Ovary (tissue), 9 donors: Measurements from ENCODE around the gene TAS2R41. TPM values are rescaled to one million over a fixed set of nuclear protein-coding genes. Genes with fewer than 3 reads are reported as not detected.

ENCODE experiments used
- DNase-seq, 5 donors: peaks; one replicate each; pipeline ENCODE4 v3.0.0-alpha.2; 2019 to 2020
- H3K27ac ChIP-seq, 2 donors: fragments of 200-600 bp; one replicate each; pipeline versions ENCODE4 v1.5.1 to v1.8.0; 2019 to 2022
- H3K27me3 ChIP-seq: fragments of 200-600 bp; one replicate; pipeline ENCODE4 v1.8.0; 2022
- H3K36me3 ChIP-seq: fragments of 200-600 bp; sonication (generic); one replicate; pipeline ENCODE4 v1.5.1; 2019
- H3K4me1 ChIP-seq: one replicate; pipeline ENCODE4 v1.8.1; 2013; ENCODE audit warnings: mild to moderate bottlenecking, moderate library complexity; ENCODE audit not compliant: insufficient read depth
- H3K4me3 ChIP-seq: fragments of 200-600 bp; sonication (generic); one replicate; pipeline ENCODE4 v1.5.1; 2017
- H3K9me3 ChIP-seq, 2 donors: fragments of 200-600 bp in 1 of 2; sonication (generic) in 1 of 2; one replicate each; pipeline versions ENCODE4 v1.5.1 to v1.8.1; 2013 to 2019; ENCODE audit warnings: mild to moderate bottlenecking in 1 of 2, moderate library complexity in 1 of 2
- CTCF ChIP-seq, 3 donors: fragments of 450-650 bp in 2 of 3; fragments of 200-600 bp in 1 of 3; IDR thresholded peaks; one replicate each; pipeline versions ENCODE4 v1.5.1 to v1.8.0; 2016 to 2022; ENCODE audit warnings: antibody characterized with exemption in 3 of 3, mild to moderate bottlenecking in 1 of 3
- EP300 ChIP-seq: sonication (generic); formaldehyde crosslinking; IDR thresholded peaks from one replicate; pipeline ENCODE4 v1.6.1; 2017; ENCODE audit warnings: antibody characterized with exemption
- POLR2A ChIP-seq: fragments of 450-650 bp; IDR thresholded peaks from one replicate; pipeline ENCODE4 v1.6.1; 2017; ENCODE audit warnings: antibody characterized with exemption, mild to moderate bottlenecking, moderate library complexity
- WGBS, 3 donors: extraction: QIAGEN DNeasy Blood & Tissue Kit in 1 of 3; methylation state at CpG; one replicate each; pipeline versions ENCODE4 v1.1.5 to v1.1.7; 2013 to 2017; 5-methylcytosine and 5-hydroxymethylcytosine counted together
- intact Hi-C, 4 donors: fragments of 100-400 bp; cut with DNase I; formaldehyde crosslinking; loops; one replicate each; pipeline versions ENCODE4 v1.11.0 to v1.15.1; 2022 to 2023
- polyA plus RNA-seq, 2 donors: library from polyadenylated mRNA; stranded (reverse); fragments of 200-250 nt in 1 of 2; fragments of 350-450 nt in 1 of 2; fragmentation: Illumina TruSeq in 1 of 2; extraction: RNeasy Lipid Tissue Mini Kit (QIAGEN cat#74804) in 1 of 2; gene quantifications; one replicate each; pipeline ENCODE4 v1.2.3, GENCODE V29; 2013 to 2014
- total RNA-seq, 7 donors: library from RNA; depleted of rRNA in 2 of 7; stranded (reverse); fragments of >200 nt in 2 of 7; fragmentation: NEBNext Ultra II Directional in 3 of 7; extraction: Animal tissue kit (Norgen Biotek cat#: 25700) in 3 of 7; gene quantifications; one replicate each; pipeline versions ENCODE4 v1.1.0 to v1.2.4, GENCODE V29; 2016 to 2023
- donor health status: DM: no; HTN: no; CAD: no; lungs with moderate emphysema.
- donor health status: DM: no; HTN: no; CAD: no.
- donor health status: Bipolar disorder and iron deficiency.
- donor health status: DM: yes; HTN: yes; CAD: no.
- donor health status: DM: no; HTN: no; CAD: no.
- donor health status: DM: yes; HTN: yes; CAD: no.

Gene TAS2R41
- total and polyA plus RNA-seq, 9 donors = 0.50 TPM; not detected in 8

- 73 to 85% (median 78%) methylated on average over 8 of the region's 8 CpGs for WGBS, 3 donors
- DNase-seq = no peak
- no peaks in the 10 kb centered on the region for H3K36me3 ChIP-seq
- H3K27ac ChIP-seq = no peak overlapping the region
- no peaks in the 10 kb centered on the region for H3K27me3 ChIP-seq
- H3K4me3 ChIP-seq = no peak overlapping the region
- H3K4me1 ChIP-seq = peaks cover 6% of the 10 kb centered on the region
- H3K9me3 ChIP-seq = no peaks in the 10 kb centered on the region
- intact Hi-C loops = no loop called here
- TF ChIP-seq EP300 (no peak), CTCF (IDR thresholded peaks at IDR 0.05) (no peak), POLR2A (no peak)
Measured at GRCh38 chr7:143512488-143513340, 35.0 kb downstream of the TAS2R41 start.

GRCh38 chr7:143514487-143514886 lies 36.8 kb downstream of the TAS2R41 start:
- WGBS, 3 donors = 56 to 70% (median 64%) methylated on average over 2 of the region's 2 CpGs
- no peak overlapping the region for H3K27ac ChIP-seq
- intact Hi-C loops = no loop called here
- no peak for DNase-seq
- peaks cover 15% of the 10 kb centered on the region for H3K4me1 ChIP-seq
- no peaks in the 10 kb centered on the region for H3K27me3 ChIP-seq
- no peak for TF ChIP-seq CTCF (IDR thresholded peaks at IDR 0.05)
- TF ChIP-seq EP300 = no peak
- TF ChIP-seq POLR2A = no peak
- no peak overlapping the region for H3K4me3 ChIP-seq
- no peaks in the 10 kb centered on the region for H3K9me3 ChIP-seq
- no peaks in the 10 kb centered on the region for H3K36me3 ChIP-seq

DNA sequence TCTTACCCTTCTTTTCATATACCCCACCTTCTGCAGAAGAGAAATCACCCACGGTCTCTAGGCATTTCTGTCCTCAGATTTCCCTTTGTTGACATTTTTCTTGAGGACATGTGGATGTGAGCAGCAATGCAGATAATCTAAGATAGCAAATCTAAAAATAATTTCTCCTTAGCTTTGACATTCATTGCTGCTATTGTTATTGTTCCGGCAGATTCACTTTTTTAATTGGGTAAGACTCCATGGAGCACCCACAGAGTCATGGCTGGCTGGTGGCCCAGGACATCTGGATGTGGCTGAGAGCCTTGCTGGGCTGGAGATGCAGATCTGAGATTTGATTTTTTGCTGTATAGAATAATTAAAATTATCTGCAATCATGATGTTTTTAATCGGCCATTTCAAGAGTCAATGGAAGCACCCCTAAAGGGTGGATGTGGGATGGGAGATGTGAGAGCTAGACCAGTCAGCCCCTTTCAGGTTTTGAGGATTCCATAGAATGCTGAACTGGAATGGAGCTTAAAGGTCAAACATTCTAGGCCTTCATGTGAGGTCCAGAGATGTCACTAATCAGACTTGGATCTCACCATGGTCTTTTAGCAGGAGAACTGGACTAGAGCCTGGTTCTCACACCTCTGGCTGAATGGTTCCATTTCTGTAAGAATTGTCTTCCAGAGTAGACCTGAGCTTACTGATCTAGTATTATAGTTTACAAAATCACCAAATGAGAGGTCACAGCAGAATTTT lies 37.5 kb downstream of the TAS2R41 start:
- H3K9me3 ChIP-seq = no peaks in the 10 kb centered on the region
- no peaks in the 10 kb centered on the region for H3K36me3 ChIP-seq
- H3K4me1 ChIP-seq = peaks cover 17% of the 10 kb centered on the region
- no peak for TF ChIP-seq CTCF (IDR thresholded peaks at IDR 0.05)
- TF ChIP-seq EP300 = no peak
- TF ChIP-seq POLR2A = no peak
- WGBS, 3 donors = 88 to 90% (median 90%) methylated on average over 3 of the region's 3 CpGs
- DNase-seq = no peak
- H3K27ac ChIP-seq = no peak overlapping the region
- H3K27me3 ChIP-seq = no peaks in the 10 kb centered on the region
- intact Hi-C loops = no loop called here
- no peak overlapping the region for H3K4me3 ChIP-seq

DNA sequence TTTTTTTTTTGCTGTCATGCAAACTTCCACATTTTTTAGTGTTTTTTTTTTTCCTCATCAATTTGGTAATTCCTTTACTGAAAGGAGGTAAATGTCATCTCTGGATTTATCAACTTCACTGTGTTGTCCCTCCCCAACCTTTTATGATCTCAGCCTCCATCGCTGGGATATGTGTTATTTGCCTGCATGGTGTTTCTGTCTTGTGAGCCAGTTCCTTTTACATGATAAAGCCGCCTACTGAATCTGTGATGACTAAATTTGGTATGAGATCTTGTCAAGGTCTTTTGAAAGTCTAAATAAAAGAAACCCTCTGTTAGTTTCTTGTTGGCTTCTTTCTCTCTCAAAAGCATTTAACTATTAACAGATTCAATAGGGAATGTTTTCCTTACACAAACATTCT lies 39.3 kb downstream of the TAS2R41 start:
- no peaks in the 10 kb centered on the region for H3K27me3 ChIP-seq
- H3K4me1 ChIP-seq = peaks cover 17% of the 10 kb centered on the region
- no peaks in the 10 kb centered on the region for H3K36me3 ChIP-seq
- no peak overlapping the region for H3K27ac ChIP-seq
- intact Hi-C loops = no loop called here
- 9 to 24% (median 14%) methylated on average over 2 of the region's 2 CpGs for WGBS, 3 donors
- TF ChIP-seq CTCF (IDR thresholded peaks at IDR 0.05) (no peak), POLR2A (no peak), EP300 (no peak)
- H3K4me3 ChIP-seq = no peak overlapping the region
- H3K9me3 ChIP-seq = no peaks in the 10 kb centered on the region
- DNase-seq = no peak
